OCI-LY3 (cell line): ENCODE results near the gene WDR45.

ENCODE experiments used
- H2AFZ ChIP-seq: fragments of 200-600, 300-600 bp; shearing (Covaris generic); 2 replicates; pipeline ENCODE4 v1.6.0; 2014; ENCODE audit warnings: antibody characterized with exemption, low read depth, low read length
- H3K27ac ChIP-seq: fragments of 200-600, 300-600 bp; sonication (generic); 2 replicates; pipeline ENCODE4 v1.5.1; 2014; ENCODE audit warnings: mild to moderate bottlenecking, low read length, moderate library complexity, mixed read lengths
- H3K27me3 ChIP-seq: fragments of 200-600, 300-600 bp; sonication (generic); 2 replicates; pipeline ENCODE4 v1.6.1; 2014; ENCODE audit warnings: low read depth, low read length, mixed read lengths
- H3K36me3 ChIP-seq: fragments of 200-600, 300-600 bp; sonication (generic); replicated peaks from 2 replicates; pipeline ENCODE3; 2014; ENCODE audit warnings: low read depth, low read length, mixed read lengths
- H3K4me1 ChIP-seq: fragments of 300-600, 200-600 bp; sonication (generic); 2 replicates; pipeline ENCODE4 v1.6.1; 2014; ENCODE audit warnings: low read length, mixed read lengths
- H3K4me2 ChIP-seq: fragments of 200-600, 300-600 bp; sonication (generic); 2 replicates; pipeline ENCODE4 v1.6.1; 2014; ENCODE audit warnings: low read length, mixed read lengths
- H3K4me3 ChIP-seq: fragments of 300-600, 200-600 bp; sonication (generic); 2 replicates; pipeline ENCODE4 v1.5.1; 2014; ENCODE audit warnings: antibody characterized with exemption, mild to moderate bottlenecking, low read length, moderate library complexity
- H3K79me2 ChIP-seq: fragments of 300-600, 200-600 bp; shearing (Covaris generic); 2 replicates; pipeline ENCODE4 v1.6.1; 2014; ENCODE audit warnings: mild to moderate bottlenecking, low read length, mixed read lengths
- H3K9ac ChIP-seq: fragments of 300-600, 200-600 bp; shearing (Covaris generic); 2 replicates; pipeline ENCODE4 v1.6.0; 2014; ENCODE audit warnings: mild to moderate bottlenecking, low read length, moderate library complexity
- H3K9me3 ChIP-seq: fragments of 200-600, 300-600 bp; shearing (Covaris generic); 2 replicates; pipeline ENCODE4 v1.6.1; 2014; ENCODE audit warnings: low read length, mixed read lengths; ENCODE audit not compliant: insufficient read depth
- H4K20me1 ChIP-seq: fragments of 200-600, 300-600 bp; sonication (generic); 2 replicates; pipeline ENCODE4 v1.6.1; 2016; ENCODE audit warnings: low read length, mixed read lengths; ENCODE audit not compliant: insufficient read depth
- EZH2phosphoT487 ChIP-seq: fragments of 200-600 bp; shearing (Covaris generic); IDR thresholded peaks from 2 replicates; pipeline ENCODE4 v1.6.1; 2018; ENCODE audit warnings: antibody characterized with exemption, mixed run types, low read depth
- TF ChIP-seq, protein P1 (sequence below): fragments of 200-600, 300-600 bp; sonication (generic); IDR thresholded peaks from 2 replicates; pipeline ENCODE4 v1.5.1; 2014; ENCODE audit warnings: antibody characterized with exemption, low read length, low read depth

The WDR45 gene

DNA sequence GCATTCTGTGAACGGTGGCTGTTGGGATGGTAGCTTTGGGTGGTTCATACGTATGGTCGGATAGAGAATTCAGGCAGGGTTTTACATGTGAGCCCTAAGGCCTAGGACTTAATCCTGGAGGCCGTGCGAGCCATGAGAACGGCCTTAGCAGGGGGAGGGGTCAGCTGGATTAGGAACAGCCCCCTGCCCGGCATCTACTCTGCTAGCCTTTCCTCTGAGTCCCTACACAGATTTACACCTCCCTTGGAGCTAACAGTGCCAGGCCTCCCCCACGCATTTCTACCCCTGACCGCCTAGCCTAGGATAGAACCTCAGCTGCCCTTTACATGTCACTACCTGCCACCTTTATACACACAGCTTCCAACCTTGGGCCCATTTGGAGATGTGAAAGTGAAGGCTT lies 13.0 kb downstream of the WDR45 start:
- no peaks in the 10 kb centered on the region for H3K27me3 ChIP-seq
- H4K20me1 ChIP-seq: no peaks in the 10 kb centered on the region
- TF ChIP-seq, protein P1, sequence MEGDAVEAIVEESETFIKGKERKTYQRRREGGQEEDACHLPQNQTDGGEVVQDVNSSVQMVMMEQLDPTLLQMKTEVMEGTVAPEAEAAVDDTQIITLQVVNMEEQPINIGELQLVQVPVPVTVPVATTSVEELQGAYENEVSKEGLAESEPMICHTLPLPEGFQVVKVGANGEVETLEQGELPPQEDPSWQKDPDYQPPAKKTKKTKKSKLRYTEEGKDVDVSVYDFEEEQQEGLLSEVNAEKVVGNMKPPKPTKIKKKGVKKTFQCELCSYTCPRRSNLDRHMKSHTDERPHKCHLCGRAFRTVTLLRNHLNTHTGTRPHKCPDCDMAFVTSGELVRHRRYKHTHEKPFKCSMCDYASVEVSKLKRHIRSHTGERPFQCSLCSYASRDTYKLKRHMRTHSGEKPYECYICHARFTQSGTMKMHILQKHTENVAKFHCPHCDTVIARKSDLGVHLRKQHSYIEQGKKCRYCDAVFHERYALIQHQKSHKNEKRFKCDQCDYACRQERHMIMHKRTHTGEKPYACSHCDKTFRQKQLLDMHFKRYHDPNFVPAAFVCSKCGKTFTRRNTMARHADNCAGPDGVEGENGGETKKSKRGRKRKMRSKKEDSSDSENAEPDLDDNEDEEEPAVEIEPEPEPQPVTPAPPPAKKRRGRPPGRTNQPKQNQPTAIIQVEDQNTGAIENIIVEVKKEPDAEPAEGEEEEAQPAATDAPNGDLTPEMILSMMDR: no peak
- TF ChIP-seq EZH2phosphoT487: no peak
- H3K79me2 ChIP-seq: no peaks in the 10 kb centered on the region
- no peak overlapping the region for H3K4me3 ChIP-seq
- no peak overlapping the region for H3K27ac ChIP-seq
- H3K4me1 ChIP-seq: no peaks in the 10 kb centered on the region
- H2AFZ ChIP-seq: no peak overlapping the region
- no peaks in the 10 kb centered on the region for H3K36me3 ChIP-seq
- H3K9me3 ChIP-seq: no peaks in the 10 kb centered on the region
- H3K9ac ChIP-seq: no peak overlapping the region
- H3K4me2 ChIP-seq: no peak overlapping the region

DNA sequence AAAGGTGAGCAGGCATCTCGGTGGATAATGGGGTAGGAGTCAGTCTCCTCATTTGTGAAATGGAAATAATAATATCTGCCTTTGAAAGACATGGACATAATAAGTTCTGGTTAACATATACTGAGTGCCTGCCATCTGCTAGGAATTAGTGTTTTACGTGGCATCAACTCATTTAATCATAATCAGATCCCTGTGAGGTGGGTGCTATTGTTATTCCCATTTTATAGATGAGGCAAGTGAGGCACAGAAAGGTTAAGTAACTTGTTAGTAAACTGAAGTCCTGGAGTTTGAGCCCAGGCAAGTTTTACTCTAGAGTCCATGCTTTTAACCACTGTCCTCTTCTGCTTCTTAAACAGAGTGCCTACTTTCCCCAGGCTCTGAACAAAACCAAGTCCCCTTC lies 13.4 kb downstream of the WDR45 start:
- Histone ChIP-seq H3K4me1 (no peaks in the 10 kb centered on the region), H3K27me3 (no peaks in the 10 kb centered on the region), H3K4me2 (no peak overlapping the region), H3K79me2 (no peaks in the 10 kb centered on the region), H3K4me3 (no peak overlapping the region), H3K9ac (no peak overlapping the region), H3K9me3 (no peaks in the 10 kb centered on the region), H4K20me1 (no peaks in the 10 kb centered on the region), H2AFZ (no peak overlapping the region), H3K36me3 (no peaks in the 10 kb centered on the region), H3K27ac (no peak overlapping the region)
- TF ChIP-seq, protein P1: no peak
- TF ChIP-seq EZH2phosphoT487: no peak

DNA sequence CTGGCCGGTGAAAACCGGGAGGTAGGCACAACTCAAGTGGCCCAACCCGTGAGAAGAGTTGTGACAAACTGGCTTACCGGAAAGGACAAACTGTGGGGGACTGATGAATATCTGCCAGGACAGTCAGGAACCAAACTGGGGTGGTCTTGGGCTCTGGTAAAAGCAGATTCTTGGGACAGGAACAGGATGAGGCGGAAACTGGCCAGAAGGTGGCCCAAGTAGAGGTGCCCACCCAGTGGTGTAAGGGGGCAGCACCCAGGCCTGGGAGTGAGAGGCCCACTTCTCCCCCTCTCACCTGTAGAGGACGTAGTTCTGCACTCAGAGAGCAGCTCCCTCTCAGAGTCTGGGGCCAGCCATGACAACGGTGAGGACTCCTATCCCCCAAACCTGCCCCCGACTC lies 15.0 kb downstream of the WDR45 start:
- Histone ChIP-seq H3K27ac (no peak overlapping the region), H3K9ac (no peak overlapping the region)
- no peak for TF ChIP-seq EZH2phosphoT487
- TF ChIP-seq, protein P1: no peak

DNA sequence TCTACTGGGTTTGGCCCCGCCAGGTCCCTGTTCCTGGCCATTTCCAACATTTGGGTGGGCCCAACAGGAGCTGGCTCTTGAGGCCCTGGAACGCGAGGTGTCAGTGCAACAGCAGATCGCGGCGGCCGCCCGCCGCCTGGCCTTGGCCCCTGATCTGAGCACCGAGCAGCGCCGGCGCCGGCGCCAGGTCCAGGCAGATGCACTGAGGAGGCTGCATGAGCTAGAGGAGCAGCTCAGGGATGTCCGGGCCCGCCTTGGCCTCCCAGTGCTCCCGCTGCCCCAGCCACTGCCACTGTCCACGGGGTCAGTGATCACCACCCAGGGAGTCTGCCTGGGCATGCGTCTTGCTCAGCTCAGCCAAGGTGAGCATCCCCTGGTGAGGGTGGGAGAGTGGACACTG lies 15.4 kb downstream of the WDR45 start:
- Histone ChIP-seq H2AFZ (no peak overlapping the region), H3K4me2 (no peak overlapping the region), H4K20me1 (no peaks in the 10 kb centered on the region), H3K79me2 (no peaks in the 10 kb centered on the region), H3K27me3 (no peaks in the 10 kb centered on the region), H3K9me3 (no peaks in the 10 kb centered on the region), H3K36me3 (no peaks in the 10 kb centered on the region), H3K4me3 (no peak overlapping the region), H3K9ac (no peak overlapping the region), H3K27ac (no peak overlapping the region), H3K4me1 (no peaks in the 10 kb centered on the region)
- TF ChIP-seq, protein P1: no peak
- TF ChIP-seq EZH2phosphoT487: no peak

More for the DNA sequence above, 15.0 kb downstream of the WDR45 start:
- Histone ChIP-seq H3K4me2 (no peak overlapping the region), H3K4me3 (no peak overlapping the region), H3K36me3 (no peaks in the 10 kb centered on the region), H3K27me3 (no peaks in the 10 kb centered on the region), H4K20me1 (no peaks in the 10 kb centered on the region), H3K9me3 (no peaks in the 10 kb centered on the region), H3K4me1 (no peaks in the 10 kb centered on the region), H2AFZ (no peak overlapping the region), H3K79me2 (no peaks in the 10 kb centered on the region)
